K562 (cell line): ENCODE measurements around the gene C1R. TPM values are rescaled to one million over a fixed set of nuclear protein-coding genes. Genes with fewer than 3 reads are reported as not detected.

Source experiments
- ATAC-seq: fragments of 200-7000 bp; cut with Tn5 transposase; 3 replicates; pipeline ENCODE4 v1.9.1; 2020; ENCODE audit warnings: moderate library complexity
- BruUV-seq: library from RNA; stranded (reverse); fragments of 400-500 nt; replicated peaks from 2 replicates; lab custom pipeline; 2021; lab: Mats Ljungman, UMichigan
- CTCF ChIA-PET: fragments of 300-600 bp; formaldehyde crosslinking; extraction: SDS; loops from one replicate; lab custom pipeline; 2021; ENCODE audit warnings: low intra/inter-chr PET ratio; lab: Yijun Ruan, JAX
- POLR2A ChIA-PET: fragments of 300-600, 350-650 bp; sonication (Branson Sonifier 250); formaldehyde crosslinking; extraction: SDS; loops from one replicate; lab custom pipeline; 2021; ENCODE audit warnings: antibody characterized with exemption, inconsistent platforms; lab: Yijun Ruan, JAX
- DNase-seq, 4 experiments: peaks; one replicate each; pipeline versions ENCODE4 v3.0.0 to v3.0.0-alpha.2; 2011 to 2018; ENCODE audit warnings: low spot score in 3 of 4, mixed read lengths in 3 of 4; ENCODE audit errors: extremely low read depth in 1 of 4
- FAIRE-seq: peaks from 2 replicates; lab custom pipeline; 2011; peaks lifted over from hg19 to GRCh38; lab: Jason Lieb, UNC
- H2AFZ ChIP-seq: 2 replicates; pipeline ENCODE4 v1.6.0; 2011; ENCODE audit warnings: low read depth, low read length, control low read depth, inconsistent platforms
- H3K27ac ChIP-seq: fragments of 200-600 bp; 3 replicates; pipeline ENCODE4 v1.8.0; 2011; ENCODE audit warnings: low read depth, mild to moderate bottlenecking, control low read depth, inconsistent platforms, low read length, moderate library complexity, mixed read lengths; ENCODE audit errors: extremely low read depth
- H3K27me3 ChIP-seq, 2 experiments: fragments of 300-600 bp in 1 of 2; 2 replicates in 1 of 2; 3 replicates in 1 of 2; pipeline versions ENCODE4 v1.6.0 to v1.8.0; 2011; ENCODE audit warnings: inconsistent platforms in 2 of 2, low read length in 2 of 2, mild to moderate bottlenecking in 1 of 2, mixed read lengths in 1 of 2, moderate library complexity in 1 of 2; ENCODE audit not compliant: control insufficient read depth in 2 of 2, insufficient read depth in 2 of 2
- H3K36me3 ChIP-seq: fragments of 300-600 bp; 3 replicates; pipeline ENCODE4 v1.8.0; 2011; ENCODE audit warnings: mild to moderate bottlenecking, low read length, inconsistent platforms; ENCODE audit not compliant: control insufficient read depth, insufficient read depth
- H3K4me1 ChIP-seq, 2 experiments: fragments of 200-600 bp in 1 of 2; replicated peaks in 1 of 2; 2 replicates in 1 of 2; 3 replicates in 1 of 2; pipeline versions ENCODE4 v1.5.1 to v1.8.0; 2011; ENCODE audit warnings: inconsistent platforms in 2 of 2, low read length in 2 of 2, mild to moderate bottlenecking in 1 of 2, mixed read lengths in 1 of 2, moderate library complexity in 1 of 2; ENCODE audit not compliant: control insufficient read depth in 2 of 2, insufficient read depth in 2 of 2
- H3K4me2 ChIP-seq: 2 replicates; pipeline ENCODE4 v1.6.1; 2011; ENCODE audit warnings: low read length, control low read depth, inconsistent platforms, mixed read lengths; ENCODE audit not compliant: insufficient read depth
- H3K4me3 ChIP-seq: fragments of 200-600 bp; sonication (generic), shearing (Covaris generic); 2 replicates; pipeline ENCODE4 v1.5.1; 2016; ENCODE audit warnings: control low read depth, inconsistent platforms
- H3K79me2 ChIP-seq: fragments of 200-600 bp; 3 replicates; pipeline ENCODE4 v1.8.0; 2011; ENCODE audit warnings: low read length, inconsistent platforms; ENCODE audit not compliant: control insufficient read depth, insufficient read depth
- H3K9ac ChIP-seq, 2 experiments: 2 replicates each; pipeline versions ENCODE4 v1.6.0 to v1.6.1; 2011; ENCODE audit warnings: low read depth in 2 of 2, low read length in 2 of 2, control low read depth in 1 of 2, inconsistent platforms in 1 of 2, mild to moderate bottlenecking in 1 of 2, mixed read lengths in 1 of 2; ENCODE audit not compliant: insufficient read depth in 1 of 2
- H3K9me1 ChIP-seq: one replicate; pipeline ENCODE4 v1.6.0; 2011; ENCODE audit warnings: inconsistent platforms, mild to moderate bottlenecking, low read length, moderate library complexity; ENCODE audit not compliant: control insufficient read depth, insufficient read depth
- H3K9me3 ChIP-seq: replicated peaks from 2 replicates; pipeline ENCODE4 v1.5.1; 2011; ENCODE audit warnings: low read depth, low read length, inconsistent platforms; ENCODE audit not compliant: control insufficient read depth, insufficient read depth
- H4K20me1 ChIP-seq: replicated peaks from 2 replicates; pipeline ENCODE4 v1.6.1; 2011; ENCODE audit warnings: low read length, inconsistent platforms, mixed read lengths; ENCODE audit not compliant: control insufficient read depth, insufficient read depth
- KLF10 ChIP-seq: fragments of 250-450 bp; sonication (Bioruptor Pico); IDR thresholded peaks from 2 replicates; pipeline ENCODE4 v1.6.1; 2021; ENCODE audit warnings: matching md5 sums
- NUFIP1 ChIP-seq: fragments of 450-650 bp; IDR thresholded peaks from 2 replicates; pipeline ENCODE4 v1.6.1; 2018; ENCODE audit not compliant: partially characterized antibody
- POLR2G ChIP-seq: fragments of 200-400 bp; formaldehyde crosslinking; IDR thresholded peaks from 2 replicates; pipeline ENCODE4 v1.6.1; 2017; ENCODE audit warnings: low read depth, mild to moderate bottlenecking, antibody characterized with exemption, low read length, moderate library complexity
- RBFOX2 ChIP-seq: fragments of 200-400 bp; formaldehyde crosslinking; IDR thresholded peaks from 2 replicates; pipeline ENCODE4 v1.6.1; 2017; ENCODE audit warnings: low read depth, mild to moderate bottlenecking, low read length, moderate library complexity
- WGBS: fragments of 100-300 bp; shearing (Covaris generic); methylation state at CpG from one replicate; pipeline ENCODE4 v1.1.6; 2016; ENCODE audit warnings: low coverage, mixed read lengths; ENCODE audit not compliant: insufficient coverage; ENCODE audit errors: missing lambda C conversion rate; 5-methylcytosine and 5-hydroxymethylcytosine counted together
- in situ Hi-C: fragments of 300-500 bp; cut with MboI; formaldehyde crosslinking; loops from 4 replicates; pipeline ENCODE4 v1.15.0; 2018; ENCODE audit warnings: inconsistent platforms, mixed read lengths
- intact Hi-C: fragments of 100-400 bp; cut with micrococcal nuclease; formaldehyde crosslinking; loops from 2 replicates; pipeline ENCODE4 v1.14.2; 2022
- polyA plus RNA-seq, 8 experiments: library from polyadenylated mRNA; depleted of rRNA in 4 of 8; stranded (reverse) in 5 of 8; unstranded in 3 of 8; fragments of >200 nt; fragmentation: Nextera tagmentation in 2 of 8; fragmentation: Illumina TruSeq in 1 of 8; extraction: Ambion mirVana in 2 of 8; extraction: Trizol in 1 of 8; gene quantifications; 2 replicates each; pipeline versions ENCODE4 v1.2.1 to v1.2.3, GENCODE V29; 2011 to 2014; ENCODE audit warnings: inconsistent platforms in 1 of 8, missing spikeins in 1 of 8
- total RNA-seq, 7 experiments: library from RNA; depleted of rRNA in 6 of 7; stranded (reverse); fragments of >200 nt in 6 of 7; fragmentation: Illumina TruSeq in 2 of 7; extraction: Trizol in 2 of 7; gene quantifications; 2 replicates each; pipeline versions ENCODE4 v1.2.1 to v1.2.3, GENCODE V29; 2011 to 2021; ENCODE audit warnings: low replicate concordance in 1 of 7
- TF ChIP-seq, protein P1 (sequence below): fragments of 450-650 bp; IDR thresholded peaks from 2 replicates; pipeline ENCODE4 v1.6.1; 2016

C1R gene
- total and polyA plus RNA-seq, 9 of the 15 experiments (the other 6 are each of a cell fraction or from before 2014, with no cell fraction given) = 0.07 to 1.0 (median 0.33) TPM; not detected in 1

DNA sequence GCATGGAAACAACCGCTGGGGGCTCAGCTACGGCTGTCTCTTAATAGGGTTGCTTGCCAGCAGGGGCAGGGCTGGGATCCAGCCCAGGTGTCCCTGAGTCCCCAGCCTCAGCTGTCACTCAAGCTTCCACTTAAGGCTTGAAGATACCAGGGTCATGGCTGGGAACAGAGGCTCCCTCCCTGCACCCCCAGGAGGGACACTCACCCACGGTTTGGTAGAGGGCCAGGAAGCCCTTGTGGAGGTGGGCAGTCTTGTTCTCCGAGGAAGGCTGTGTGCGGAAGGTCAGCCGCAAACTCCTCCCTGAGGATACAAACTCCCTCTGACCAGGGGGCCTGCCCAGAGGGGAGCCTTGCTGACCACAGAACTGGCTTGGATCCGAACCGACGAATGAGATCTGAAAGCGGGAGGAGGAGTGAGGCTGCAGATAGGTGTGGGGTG, 9.5 kb upstream of the C1R start:
- DNase-seq (no peak), FAIRE-seq (no peak), ATAC-seq (no peak)
- POLR2A ChIA-PET = no interaction called here
- intact Hi-C loops (no loop called here), in situ Hi-C loops (no loop called here)
- peaks cover 0 to 6% of the 10 kb centered on the region in 2 experiments; a peak in 2 of 5 replicates for H3K4me1 ChIP-seq
- H3K79me2 ChIP-seq = peaks cover 13% of the 10 kb centered on the region
- no peak overlapping the region for H3K9ac ChIP-seq
- no peak overlapping the region for H3K4me3 ChIP-seq
- no peaks in the 10 kb centered on the region for H3K9me1 ChIP-seq
- no peaks in the 10 kb centered on the region for H4K20me1 ChIP-seq
- CTCF ChIA-PET = interaction anchor here (0.6 kb wide), 1 partner anchor 9 kb away, joined by 5 read pairs; no protein-coding TSS in a partner anchor
- no TSS peak for BruUV-seq
- H3K4me2 ChIP-seq = no peak overlapping the region
- H3K27ac ChIP-seq = no peak overlapping the region
- peaks cover 3% of the 10 kb centered on the region for H3K9me3 ChIP-seq
- 0 out of 2 replicates have a peak, but pooled peaks have one; percentile 18 for TF ChIP-seq RBFOX2
- no peak for TF ChIP-seq NUFIP1
- TF ChIP-seq POLR2G = 0 out of 2 replicates have a peak, but pooled peaks have one; percentile 15
- no peak for TF ChIP-seq KLF10 (CRISPR knock-in tag)
- TF ChIP-seq, protein P1, sequence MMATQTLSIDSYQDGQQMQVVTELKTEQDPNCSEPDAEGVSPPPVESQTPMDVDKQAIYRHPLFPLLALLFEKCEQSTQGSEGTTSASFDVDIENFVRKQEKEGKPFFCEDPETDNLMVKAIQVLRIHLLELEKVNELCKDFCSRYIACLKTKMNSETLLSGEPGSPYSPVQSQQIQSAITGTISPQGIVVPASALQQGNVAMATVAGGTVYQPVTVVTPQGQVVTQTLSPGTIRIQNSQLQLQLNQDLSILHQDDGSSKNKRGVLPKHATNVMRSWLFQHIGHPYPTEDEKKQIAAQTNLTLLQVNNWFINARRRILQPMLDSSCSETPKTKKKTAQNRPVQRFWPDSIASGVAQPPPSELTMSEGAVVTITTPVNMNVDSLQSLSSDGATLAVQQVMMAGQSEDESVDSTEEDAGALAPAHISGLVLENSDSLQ = peak; percentile 57
- H2AFZ ChIP-seq = no peak overlapping the region
- no peaks in the 10 kb centered on the region for H3K27me3 ChIP-seq
- 82% methylated on average over 9 of the region's 10 CpGs for WGBS
- peaks cover 39% of the 10 kb centered on the region; the same call in 2 of the 3 replicates for H3K36me3 ChIP-seq
